Type B pancreatic cell (in vitro differentiated cells): Measurements from ENCODE around the gene EVA1A. TPM values are rescaled to one million over a fixed set of nuclear protein-coding genes. Genes with fewer than 3 reads are reported as not detected.
"Not testable (repeated sequence)": the region's sequence is repeated elsewhere in the genome, so short reads cannot be mapped to it uniquely, and the experiment has no call there.

Source experiments
- DNase-seq: peaks from one replicate; pipeline ENCODE4 v3.0.0; 2021; ENCODE audit warnings: mixed read lengths; ENCODE audit not compliant: unreplicated experiment; ENCODE audit errors: extremely low spot score
- H3K27ac Mint-ChIP-seq: 2 replicates; pipeline ENCODE4 v1.8.0; 2021; ENCODE audit warnings: mild to moderate bottlenecking, mixed read lengths
- H3K27me3 Mint-ChIP-seq: 2 replicates; pipeline ENCODE4 v1.8.0; 2021; ENCODE audit warnings: mixed read lengths
- H3K36me3 Mint-ChIP-seq: 2 replicates; pipeline ENCODE4 v1.8.0; 2021; ENCODE audit warnings: mixed read lengths
- H3K4me1 Mint-ChIP-seq: one replicate; pipeline ENCODE4 v1.8.0; 2021; ENCODE audit warnings: mixed read lengths; ENCODE audit not compliant: unreplicated experiment
- H3K4me3 Mint-ChIP-seq: 2 replicates; pipeline ENCODE4 v1.8.0; 2021; ENCODE audit warnings: mild to moderate bottlenecking, mixed read lengths
- H3K9me3 Mint-ChIP-seq: 2 replicates; pipeline ENCODE4 v1.8.0; 2021; ENCODE audit warnings: mixed read lengths
- CTCF ChIP-seq: fragments of 200-600 bp; sonication (generic); conservative IDR thresholded peaks from 2 replicates; pipeline ENCODE4 v1.5.0; 2021; ENCODE audit warnings: antibody characterized with exemption, mild to moderate bottlenecking
- total RNA-seq: library from RNA; stranded (reverse); gene quantifications from 2 replicates; pipeline ENCODE4 v1.2.1, GENCODE V29; 2021; ENCODE audit warnings: low replicate concordance

EVA1A gene
- total RNA-seq, 1 donor from 2014 or later: 13.5 TPM

GRCh38 chr2:75482398-75482797, 78.3 kb downstream of the EVA1A start:
- H3K27me3 Mint-ChIP-seq: peaks cover 11% of the 10 kb centered on the region
- no peak overlapping the region for H3K4me3 Mint-ChIP-seq
- no peaks in the 10 kb centered on the region for H3K36me3 Mint-ChIP-seq
- TF ChIP-seq CTCF: no peak
- DNase-seq: no peak
- H3K27ac Mint-ChIP-seq: no peak overlapping the region
- peaks cover 5% of the 10 kb centered on the region for H3K4me1 Mint-ChIP-seq
- peaks cover 8% of the 10 kb centered on the region for H3K9me3 Mint-ChIP-seq

- no peaks in the 10 kb centered on the region for H3K36me3 Mint-ChIP-seq
- TF ChIP-seq CTCF: peak; percentile 57
- no peak for DNase-seq
- peaks cover 17% of the 10 kb centered on the region for H3K4me1 Mint-ChIP-seq
- peaks cover 16% of the 10 kb centered on the region for H3K27me3 Mint-ChIP-seq
- H3K27ac Mint-ChIP-seq: no peak overlapping the region
- no peak overlapping the region for H3K4me3 Mint-ChIP-seq
- H3K9me3 Mint-ChIP-seq: peaks cover 5% of the 10 kb centered on the region
Observed at GRCh38 chr2:75480971-75481836, 79.5 kb downstream of the EVA1A start.

GRCh38 chr2:75477696-75478095, 83.0 kb downstream of the EVA1A start:
- not testable (repeated sequence) for DNase-seq, H3K9me3 Mint-ChIP-seq, H3K4me3 Mint-ChIP-seq

GRCh38 chr2:75476761-75477160, 84.0 kb downstream of the EVA1A start:
- Mint-ChIP-seq H3K27me3 (peaks cover 24% of the 10 kb centered on the region), H3K4me1 (peaks cover 41% of the 10 kb centered on the region), H3K27ac (peak overlapping the region; percentile 0), H3K9me3 (peaks cover 5% of the 10 kb centered on the region), H3K4me3 (no peak overlapping the region), H3K36me3 (no peaks in the 10 kb centered on the region)
- TF ChIP-seq CTCF: no peak
- DNase-seq: no peak

More at GRCh38 chr2:75477696-75478095, 83.0 kb downstream of the EVA1A start:
- not testable (repeated sequence) for H3K36me3 Mint-ChIP-seq, H3K27ac Mint-ChIP-seq
- H3K4me1 Mint-ChIP-seq: peaks cover 41% of the 10 kb centered on the region
- H3K27me3 Mint-ChIP-seq: peaks cover 18% of the 10 kb centered on the region

- TF ChIP-seq CTCF: no peak
- DNase-seq: no peak
- Mint-ChIP-seq H3K4me1 (peaks cover 45% of the 10 kb centered on the region), H3K9me3 (peaks cover 3% of the 10 kb centered on the region), H3K4me3 (no peak overlapping the region), H3K27me3 (peaks cover 27% of the 10 kb centered on the region), H3K27ac (no peak overlapping the region), H3K36me3 (no peaks in the 10 kb centered on the region)
Observed at GRCh38 chr2:75475976-75476375, 84.8 kb downstream of the EVA1A start.

- H3K27me3 Mint-ChIP-seq: peaks cover 24% of the 10 kb centered on the region
Observed at GRCh38 chr2:75475049-75475448, 85.7 kb downstream of the EVA1A start.

More at GRCh38 chr2:75475049-75475448, 85.7 kb downstream of the EVA1A start:
- Mint-ChIP-seq H3K4me3 (no peak overlapping the region), H3K9me3 (no peaks in the 10 kb centered on the region), H3K27ac (peak overlapping the region; percentile 35), H3K4me1 (peaks cover 45% of the 10 kb centered on the region), H3K36me3 (no peaks in the 10 kb centered on the region)
- TF ChIP-seq CTCF: no peak
- DNase-seq: no peak
